ENCODE results near the gene LRRC25. TPM values are rescaled to one million over a fixed set of nuclear protein-coding genes. Genes with fewer than 3 reads are reported as not detected.

The LRRC25 gene
- total and polyA plus RNA-seq, 10 of the 15 experiments (the other 5 are each of a cell fraction or from before 2014, with no cell fraction given) = 0.38 to 2.9 (median 1.2) TPM

- WGBS (ENCODE audit: insufficient coverage, insufficient replicate concordance, low lambda C conversion rate, missing lambda C conversion rate) = 100% methylated on average over 6 of the region's 6 CpGs
- no peak overlapping the region for H3K4me2 ChIP-seq (ENCODE audit: control insufficient read depth, insufficient read depth)
- ChIA-PET SMC1A (ENCODE audit: uncharacterized antibody, unreplicated experiment) (no interaction called here), CTCF (interaction anchor here (1.0 kb wide), 1 partner anchor 8 kb away, joined by 7 read pairs; no protein-coding TSS in a partner anchor), POLR2A (no interaction called here), RAD21 (ENCODE audit: unreplicated experiment) (no interaction called here)
- BruUV-seq (replicated peaks) = no TSS peak
- DNase-seq (ENCODE audit: low read depth, low spot score) (no peak), FAIRE-seq (no peak), ATAC-seq (no peak)
- H2AFZ ChIP-seq (ENCODE audit: control insufficient read depth, low read depth, low read length) = no peak overlapping the region
- in situ Hi-C loops (cut with MboI) = no loop called here
- peaks cover 3% of the 10 kb centered on the region; the same call in 1 of the 2 replicates for H3K4me1 ChIP-seq (ENCODE audit: control insufficient read depth, insufficient read depth, low read length)
- no peaks in the 10 kb centered on the region for H3K79me2 ChIP-seq (ENCODE audit: control insufficient read depth, insufficient read depth, low read length)
- no peaks in the 10 kb centered on the region for H3K27me3 ChIP-seq (replicated peaks in 1 of 2; ENCODE audit: control insufficient read depth in 2 of 2, insufficient read depth in 2 of 2, low read length in 1 of 2)
- H3K4me3 ChIP-seq = no peak overlapping the region
- peaks cover 8 to 25% of the 10 kb centered on the region in 2 experiments; a peak in 3 of 4 replicates for H3K36me3 ChIP-seq (ENCODE audit: control insufficient read depth in 2 of 2, insufficient read depth in 2 of 2, low read length in 1 of 2)
- no peak overlapping the region for H3K9ac ChIP-seq (ENCODE audit: control insufficient read depth, insufficient read depth, low read length)
- H3K27ac ChIP-seq (ENCODE audit: control insufficient read depth, insufficient read depth) = no peak overlapping the region
- H3K9me3 ChIP-seq (replicated peaks; ENCODE audit: control insufficient read depth, insufficient read depth, low read length) = no peaks in the 10 kb centered on the region
- H4K20me1 ChIP-seq (ENCODE audit: control insufficient read depth, insufficient read depth) = no peaks in the 10 kb centered on the region; the same call in 1 of the 2 replicates
- intact Hi-C loops (cut with micrococcal nuclease; ENCODE audit: unreplicated experiment) = no loop called here
- TF ChIP-seq ZBTB11 (CRISPR knock-in tag; IDR thresholded peaks at IDR 0.05) (no peak), GATAD2B (conservative IDR thresholded peaks at IDR 0.05; ENCODE audit: low read depth) (no peak), ZSCAN29 (IDR thresholded peaks at IDR 0.05) (no peak), ZZZ3 (IDR thresholded peaks at IDR 0.05; ENCODE audit: control insufficient read depth, insufficient read length, low read depth) (no peak), IRF5 (IDR thresholded peaks at IDR 0.05; ENCODE audit: borderline replicate concordance) (no peak), RELB (IDR thresholded peaks at IDR 0.05; ENCODE audit: low read depth) (no peak), SUPT20H (IDR thresholded peaks at IDR 0.05; ENCODE audit: borderline replicate concordance, control insufficient read depth, low read depth, low read length) (no peak), USF2 (IDR thresholded peaks at IDR 0.05; ENCODE audit: borderline replicate concordance, low read depth, low read length) (no peak), POLR2A (IDR thresholded peaks at IDR 0.05; ENCODE audit: low read depth, low read length) (no peak), POLR2AphosphoS5 (IDR thresholded peaks at IDR 0.05; ENCODE audit: low read length) (no peak), CBX3 (IDR thresholded peaks at IDR 0.05; ENCODE audit: borderline replicate concordance, low read depth) (no peak), E2F4 (IDR thresholded peaks at IDR 0.05; ENCODE audit: low read depth, low read length) (no peak), CEBPB (IDR thresholded peaks at IDR 0.05; ENCODE audit: borderline replicate concordance in 1 of 2, low read depth in 2 of 2, low read length in 2 of 2) (no peak), KLF5 (IDR thresholded peaks at IDR 0.05; ENCODE audit: partially characterized antibody) (no peak), TCF3 (IDR thresholded peaks at IDR 0.05; ENCODE audit: borderline replicate concordance, insufficient read depth, low read depth, low read length) (no peak), RBBP5 (conservative IDR thresholded peaks at IDR 0.05) (no peak)
Measured at GRCh38 chr19:18443406-18443805, 46.0 kb upstream of the LRRC25 start.
